ENCODE results near the gene TMEM8B. TPM values are rescaled to one million over a fixed set of nuclear protein-coding genes. Genes with fewer than 3 reads are reported as not detected.

TMEM8B gene
- total RNA-seq, 1 experiment from 2014 or later, result 9.3 TPM

DNA sequence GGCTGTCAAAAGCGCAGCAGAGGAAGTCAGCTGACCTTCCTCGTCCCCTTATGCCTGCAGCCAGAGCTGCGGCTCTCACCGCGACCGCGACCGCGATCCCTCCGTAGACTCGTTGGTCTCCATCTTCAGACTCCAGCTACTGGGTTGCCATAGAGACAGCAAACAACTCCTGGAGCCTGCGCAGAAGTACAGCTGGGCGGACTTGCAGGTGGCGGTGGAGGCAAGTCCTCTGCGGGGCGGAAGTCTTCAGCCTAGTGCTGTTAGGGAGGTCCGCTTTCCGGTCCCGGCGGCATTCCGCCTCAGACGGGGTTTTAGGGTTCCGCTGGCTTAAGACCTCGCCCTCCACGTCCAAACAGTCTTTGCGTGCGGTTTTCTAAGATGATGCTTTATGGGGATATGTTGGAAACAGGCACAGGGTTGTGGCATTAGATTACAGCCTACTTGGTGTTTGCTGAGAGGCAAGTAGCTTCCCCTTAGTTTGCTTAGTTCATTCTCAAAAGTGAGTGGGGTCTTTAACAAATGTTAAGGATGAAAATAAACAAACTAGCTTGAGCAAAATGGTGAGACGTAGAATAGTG is 16.9 kb upstream of the TMEM8B start, which contains the start of gene SPAG8:
Gene SPAG8 (minus strand): TSS at position 238 of the 578 bp plus-strand sequence. CDS start 115 bp downstream, at position 123.
- TF ChIP-seq, protein P1, sequence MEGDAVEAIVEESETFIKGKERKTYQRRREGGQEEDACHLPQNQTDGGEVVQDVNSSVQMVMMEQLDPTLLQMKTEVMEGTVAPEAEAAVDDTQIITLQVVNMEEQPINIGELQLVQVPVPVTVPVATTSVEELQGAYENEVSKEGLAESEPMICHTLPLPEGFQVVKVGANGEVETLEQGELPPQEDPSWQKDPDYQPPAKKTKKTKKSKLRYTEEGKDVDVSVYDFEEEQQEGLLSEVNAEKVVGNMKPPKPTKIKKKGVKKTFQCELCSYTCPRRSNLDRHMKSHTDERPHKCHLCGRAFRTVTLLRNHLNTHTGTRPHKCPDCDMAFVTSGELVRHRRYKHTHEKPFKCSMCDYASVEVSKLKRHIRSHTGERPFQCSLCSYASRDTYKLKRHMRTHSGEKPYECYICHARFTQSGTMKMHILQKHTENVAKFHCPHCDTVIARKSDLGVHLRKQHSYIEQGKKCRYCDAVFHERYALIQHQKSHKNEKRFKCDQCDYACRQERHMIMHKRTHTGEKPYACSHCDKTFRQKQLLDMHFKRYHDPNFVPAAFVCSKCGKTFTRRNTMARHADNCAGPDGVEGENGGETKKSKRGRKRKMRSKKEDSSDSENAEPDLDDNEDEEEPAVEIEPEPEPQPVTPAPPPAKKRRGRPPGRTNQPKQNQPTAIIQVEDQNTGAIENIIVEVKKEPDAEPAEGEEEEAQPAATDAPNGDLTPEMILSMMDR (conservative IDR thresholded peaks at IDR 0.05), result no peak
- H3K18ac ChIP-seq (ENCODE audit: insufficient read length, low read depth, low read length), result no peak within 1 kb of the TSS
- H2AK5ac ChIP-seq (ENCODE audit: insufficient read length, low read length), result no peak within 1 kb of the TSS
- no peaks in the 10 kb centered on the region for H4K20me1 ChIP-seq (ENCODE audit: control insufficient read depth, insufficient read depth, insufficient read length)
- no peak within 1 kb of the TSS for H4K91ac ChIP-seq (ENCODE audit: insufficient read length, low read depth, low read length)
- H3K4me2 ChIP-seq (ENCODE audit: insufficient read depth, insufficient read length, low read length), result peak within 1 kb of the TSS; percentile 95
- no peak within 1 kb of the TSS for H4K8ac ChIP-seq (replicated peaks; ENCODE audit: insufficient read length, low read depth, low read length)
- H2BK15ac ChIP-seq (ENCODE audit: low read depth, low read length), result no peak within 1 kb of the TSS
- no peak within 1 kb of the TSS for H3K27ac ChIP-seq (ENCODE audit: insufficient read length, low read depth, low read length)
- Mint-ChIP-seq H3K9me3 (no peaks in the 10 kb centered on the region; a peak in 1 of 5 replicates), H3K36me3 (ENCODE audit: insufficient read depth in 1 of 3, low read depth in 3 of 3) (peaks cover 5 to 15% (median 10%) of the 10 kb centered on the region in 3 experiments; a peak in 4 of 7 replicates), H3K4me3 (peak within 1 kb of the TSS; percentile 71 to 82), H3K27me3 (ENCODE audit: low read depth) (peaks cover 5% of the 10 kb centered on the region), H3K27ac (peak within 1 kb of the TSS in 2 of 3 experiments; percentile 82 to 92; a peak in 5 of 7 replicates), H3K4me1 (peaks cover 20 to 21% of the 10 kb centered on the region in 2 experiments)
- no peak within 1 kb of the TSS for H2BK20ac ChIP-seq (ENCODE audit: low read depth, low read length, poor library complexity, severe bottlenecking)
- H3K4ac ChIP-seq (ENCODE audit: low read depth, low read length), result no peak within 1 kb of the TSS
- H3K27me3 ChIP-seq (ENCODE audit: insufficient read depth, low read length), result no peaks in the 10 kb centered on the region
- H3K4me1 ChIP-seq (ENCODE audit: insufficient read depth, low read length), result no peaks in the 10 kb centered on the region
- no peak within 1 kb of the TSS for H3T11ph ChIP-seq (ENCODE audit: low read length)
- no CpG with 5 or more reads among the region's 28 CpGs for WGBS (ENCODE audit: extremely low coverage, insufficient read length, low lambda C conversion rate)
- no peak within 1 kb of the TSS for H2BK120ac ChIP-seq (ENCODE audit: low read depth, low read length, poor library complexity, severe bottlenecking)
- peak; percentile 98 for DNase-seq
- peaks cover 9% of the 10 kb centered on the region for H3K23me2 ChIP-seq (ENCODE audit: insufficient read length, low read depth, low read length, poor library complexity, severe bottlenecking)
- H3K23ac ChIP-seq (ENCODE audit: insufficient read length, low read depth, low read length), result no peak within 1 kb of the TSS
- no peak within 1 kb of the TSS for H3K56ac ChIP-seq (ENCODE audit: insufficient read length, low read depth, low read length)
- no peak within 1 kb of the TSS for H3K14ac ChIP-seq (ENCODE audit: insufficient read depth, low read length)
- no peaks in the 10 kb centered on the region for H3K79me1 ChIP-seq (ENCODE audit: insufficient read depth, low read depth, low read length, poor library complexity, severe bottlenecking)
- H2AFZ ChIP-seq (ENCODE audit: low read length), result no peak within 1 kb of the TSS
- no peaks in the 10 kb centered on the region for H3K9me3 ChIP-seq (ENCODE audit: control insufficient read depth, low read depth, low read length)
- H3K9ac ChIP-seq (ENCODE audit: extremely low read depth, insufficient read length, low read length), result peak within 1 kb of the TSS; percentile 31
- no peak within 1 kb of the TSS for H2BK5ac ChIP-seq (ENCODE audit: insufficient read length, low read length)
- H2BK12ac ChIP-seq (ENCODE audit: insufficient read length, low read depth, low read length), result no peak within 1 kb of the TSS
- H4K5ac ChIP-seq (ENCODE audit: insufficient read length, low read depth, low read length), result no peak within 1 kb of the TSS
- H3K79me2 ChIP-seq (ENCODE audit: insufficient read depth, low read length), result no peaks in the 10 kb centered on the region
